Fibroblast of the aortic adventitia (primary cell): ENCODE data around the gene ALDH3A2. TPM values are rescaled to one million over a fixed set of nuclear protein-coding genes. Genes with fewer than 3 reads are reported as not detected.

Experiments used
- DNase-seq: peaks from one replicate; pipeline ENCODE4 v3.0.0-alpha.2; 2010; ENCODE audit warnings: low read depth
- H3K4me3 ChIP-seq: 2 replicates; pipeline ENCODE4 v1.5.1; 2011; ENCODE audit warnings: low read depth, mild to moderate bottlenecking, control low read depth, low read length, moderate library complexity
- total RNA-seq: library from RNA; depleted of rRNA; stranded (reverse); fragments of >200 nt; gene quantifications from 2 replicates; pipeline ENCODE4 v1.2.3, GENCODE V29; 2012; ENCODE audit warnings: low replicate concordance
- TF ChIP-seq, protein P1 (sequence below): IDR thresholded peaks from 2 replicates; pipeline ENCODE4 v1.5.1; 2011; ENCODE audit warnings: mild to moderate bottlenecking, low read length, control low read depth, inconsistent platforms; ENCODE audit not compliant: insufficient read depth

ALDH3A2 gene
- total RNA-seq, 1 donor = 59.7 TPM

DNA sequence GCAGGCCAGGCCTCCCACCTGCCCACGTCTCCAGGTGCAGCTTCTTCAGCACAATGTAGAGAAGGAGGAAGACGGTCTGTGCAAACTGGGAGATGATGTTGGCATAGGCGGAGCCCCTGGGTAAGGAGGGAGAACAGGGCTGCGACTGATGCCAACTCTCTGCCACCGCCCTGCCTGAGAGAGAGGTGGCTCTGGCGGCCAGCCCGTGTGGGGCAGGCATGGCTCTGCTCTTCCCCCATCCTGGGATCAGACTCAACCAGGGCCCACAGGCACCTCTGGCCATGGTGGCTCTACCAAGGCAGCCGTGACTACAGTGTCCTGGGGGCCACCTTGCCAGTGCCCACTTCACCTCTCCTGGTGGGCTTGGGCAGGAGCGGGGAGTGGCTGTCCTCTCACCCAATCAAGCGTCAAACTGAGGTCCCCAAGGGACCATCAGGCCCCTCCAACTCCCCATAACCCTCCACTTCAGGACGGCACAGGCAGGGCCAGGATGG is 59.2 kb downstream of the ALDH3A2 start:
- H3K4me3 ChIP-seq = no peak overlapping the region
- TF ChIP-seq, protein P1, sequence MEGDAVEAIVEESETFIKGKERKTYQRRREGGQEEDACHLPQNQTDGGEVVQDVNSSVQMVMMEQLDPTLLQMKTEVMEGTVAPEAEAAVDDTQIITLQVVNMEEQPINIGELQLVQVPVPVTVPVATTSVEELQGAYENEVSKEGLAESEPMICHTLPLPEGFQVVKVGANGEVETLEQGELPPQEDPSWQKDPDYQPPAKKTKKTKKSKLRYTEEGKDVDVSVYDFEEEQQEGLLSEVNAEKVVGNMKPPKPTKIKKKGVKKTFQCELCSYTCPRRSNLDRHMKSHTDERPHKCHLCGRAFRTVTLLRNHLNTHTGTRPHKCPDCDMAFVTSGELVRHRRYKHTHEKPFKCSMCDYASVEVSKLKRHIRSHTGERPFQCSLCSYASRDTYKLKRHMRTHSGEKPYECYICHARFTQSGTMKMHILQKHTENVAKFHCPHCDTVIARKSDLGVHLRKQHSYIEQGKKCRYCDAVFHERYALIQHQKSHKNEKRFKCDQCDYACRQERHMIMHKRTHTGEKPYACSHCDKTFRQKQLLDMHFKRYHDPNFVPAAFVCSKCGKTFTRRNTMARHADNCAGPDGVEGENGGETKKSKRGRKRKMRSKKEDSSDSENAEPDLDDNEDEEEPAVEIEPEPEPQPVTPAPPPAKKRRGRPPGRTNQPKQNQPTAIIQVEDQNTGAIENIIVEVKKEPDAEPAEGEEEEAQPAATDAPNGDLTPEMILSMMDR = no peak
- no peak for DNase-seq

DNA sequence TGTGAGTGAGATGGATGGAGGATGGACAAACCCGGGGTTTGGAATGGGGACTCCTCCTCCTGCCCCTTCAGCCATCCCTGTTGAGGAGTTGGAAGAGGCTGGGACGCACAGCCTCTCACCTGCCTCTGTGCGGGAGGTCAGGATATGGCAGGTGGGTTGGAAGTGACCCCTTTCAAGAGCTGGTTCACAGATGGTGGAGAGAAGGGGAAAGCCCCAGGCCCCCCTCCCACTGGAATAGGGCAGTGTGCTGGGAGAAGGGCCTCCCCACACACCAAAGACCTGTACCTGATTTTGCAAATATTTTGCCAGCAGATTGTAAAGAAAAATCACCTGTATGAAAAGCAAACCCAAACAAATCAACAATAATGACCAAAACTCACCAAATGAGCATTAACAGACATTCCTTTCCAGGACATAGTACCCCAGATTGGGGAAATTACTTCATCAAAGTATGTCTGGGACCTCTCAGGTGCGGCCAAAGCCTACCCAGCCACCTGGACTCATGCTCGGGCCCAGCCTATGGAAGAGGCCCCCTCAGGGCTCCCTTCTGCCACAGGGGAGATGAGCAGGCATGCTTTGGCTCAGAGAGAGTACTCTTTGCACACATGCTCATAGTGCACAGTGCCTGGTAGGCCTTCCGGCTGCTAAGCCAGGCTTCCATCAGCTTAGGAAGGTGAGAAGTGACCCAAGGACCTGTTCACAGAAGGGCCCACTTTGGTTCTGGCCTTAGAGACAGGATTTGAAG is 60.1 kb downstream of the ALDH3A2 start:
- TF ChIP-seq, protein P1 = no peak
- no peak overlapping the region for H3K4me3 ChIP-seq
- no peak for DNase-seq

DNA sequence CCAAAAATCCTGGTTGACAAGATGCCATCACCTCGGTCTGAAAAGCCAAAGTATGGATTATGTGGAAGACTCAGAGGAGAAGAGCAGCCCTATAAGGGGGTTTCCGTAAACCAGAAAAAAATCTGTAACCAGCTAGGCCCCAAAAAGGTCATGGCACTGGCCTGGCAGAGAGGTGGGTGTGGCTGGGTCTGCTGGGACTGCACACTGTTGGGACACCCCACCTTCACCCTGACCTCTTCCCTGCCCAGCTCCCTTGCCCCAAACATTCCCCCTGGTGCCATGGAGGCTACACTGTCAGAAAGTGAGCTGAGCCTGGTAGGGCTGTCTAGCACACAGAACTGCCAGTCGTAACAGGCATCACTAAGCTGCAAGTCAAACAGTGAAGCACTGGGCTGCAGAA is 61.3 kb downstream of the ALDH3A2 start:
- TF ChIP-seq, protein P1 = no peak
- no peak overlapping the region for H3K4me3 ChIP-seq
- DNase-seq = no peak

DNA sequence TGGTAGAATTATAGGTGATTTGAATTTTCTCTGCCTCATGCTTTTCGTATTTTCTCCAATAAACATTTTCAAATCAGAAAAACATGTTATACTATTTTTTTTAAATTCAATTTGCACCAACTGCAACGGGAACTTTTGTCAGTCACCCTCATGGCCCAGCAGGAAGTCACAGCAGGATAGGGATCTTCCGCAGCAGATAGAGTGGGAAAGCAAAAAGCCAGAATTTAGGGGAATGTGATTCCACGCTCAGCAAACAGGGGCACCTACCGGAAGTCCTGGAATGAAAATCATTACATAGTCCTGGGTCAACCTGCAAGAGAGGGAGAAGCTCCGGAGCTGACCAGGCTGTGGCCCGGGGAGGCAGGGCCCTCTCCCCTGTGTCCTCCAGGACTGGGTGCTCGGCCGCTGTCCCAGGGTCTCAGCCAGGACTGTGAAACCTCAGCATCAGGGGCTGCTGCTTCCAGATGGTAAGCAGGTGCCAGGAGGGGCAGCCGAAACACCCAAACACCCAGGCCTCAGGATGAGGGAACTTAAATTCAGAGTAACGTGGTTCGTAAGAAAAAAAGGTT is 64.0 kb downstream of the ALDH3A2 start:
- TF ChIP-seq, protein P1 = no peak
- no peak for DNase-seq
- H3K4me3 ChIP-seq = no peak overlapping the region

DNA sequence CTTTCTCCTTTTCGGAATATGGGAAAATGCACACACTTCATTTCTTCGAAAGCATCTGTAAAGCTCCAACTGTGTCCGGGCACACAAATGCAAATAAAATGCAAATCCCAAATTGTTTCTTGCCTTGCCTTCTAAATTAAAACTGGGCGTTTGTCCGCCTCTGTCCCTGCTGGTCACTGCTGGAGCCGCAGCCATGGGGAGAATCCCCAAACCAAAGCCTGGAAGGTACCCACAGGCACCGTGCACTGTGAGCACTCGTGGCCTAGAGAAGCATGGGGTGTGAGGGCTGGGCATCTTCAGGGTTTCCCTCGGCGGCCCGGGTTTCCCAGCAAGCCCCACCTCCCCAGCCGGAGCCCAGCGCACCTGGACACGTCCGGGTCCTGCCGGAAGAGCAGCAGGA is 64.9 kb downstream of the ALDH3A2 start:
- TF ChIP-seq, protein P1 = peak; percentile 32
- no peak overlapping the region for H3K4me3 ChIP-seq
- DNase-seq = no peak

DNA sequence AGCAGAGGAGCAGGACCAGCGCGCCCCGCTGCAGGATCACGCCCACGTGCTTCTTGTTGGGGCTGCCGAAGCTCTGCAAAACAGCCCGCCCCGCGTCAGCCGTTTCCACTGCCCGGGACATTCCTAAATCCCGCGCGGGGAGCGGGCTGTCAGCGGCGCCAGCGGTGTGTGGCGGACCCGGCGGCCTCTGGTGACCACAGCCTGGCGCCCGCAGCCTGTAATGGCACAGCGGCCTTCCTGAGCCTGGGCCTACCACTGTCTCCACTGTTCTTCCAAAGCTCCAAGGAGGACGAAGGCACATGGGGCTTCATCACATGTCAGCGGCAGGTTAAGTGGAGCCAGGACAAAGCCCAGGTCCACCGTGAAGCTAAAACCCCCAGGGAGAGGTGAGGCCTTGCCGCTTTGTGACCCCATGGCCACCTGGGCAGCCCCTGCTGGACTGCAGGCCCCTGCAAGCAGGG is 65.4 kb downstream of the ALDH3A2 start:
- H3K4me3 ChIP-seq = no peak overlapping the region
- TF ChIP-seq, protein P1 = no peak
- no peak for DNase-seq
